Measurements from ENCODE around the gene LECT2. TPM values are rescaled to one million over a fixed set of nuclear protein-coding genes. Genes with fewer than 3 reads are reported as not detected.

The LECT2 gene
- total RNA-seq, 1 experiment from 2014 or later, result not detected

DNA sequence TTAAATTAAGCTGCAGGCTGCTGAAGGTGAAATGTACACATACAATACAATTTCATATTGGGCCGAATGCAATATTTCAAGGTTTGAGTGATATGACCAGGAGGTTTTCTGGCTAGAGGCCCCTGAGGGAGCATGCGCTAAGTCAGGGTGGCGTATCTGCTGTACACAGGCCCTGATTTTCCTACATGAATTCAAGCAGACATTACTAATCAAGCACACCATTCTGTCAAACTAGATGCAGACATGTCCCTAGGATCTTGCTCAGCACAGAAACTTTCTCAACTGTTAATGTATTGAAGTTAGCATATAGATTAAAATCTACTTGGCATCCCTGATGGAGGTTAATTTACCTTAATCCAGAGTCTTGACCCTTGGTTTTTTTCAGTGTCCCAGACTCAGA, 10.7 kb upstream of the LECT2 start:
- H3K36me3 ChIP-seq (ENCODE audit: control insufficient read depth, insufficient read depth, low read length), result no peaks in the 10 kb centered on the region
- CTCF ChIA-PET, result no interaction called here
- H3K4me3 ChIP-seq (ENCODE audit: low read depth in 2 of 2, low read length in 2 of 2), result no peak overlapping the region
- POLR2A ChIA-PET, result no interaction called here
- ATAC-seq (no peak), DNase-seq (ENCODE audit: low read depth, low spot score) (no peak)
- BruUV-seq (replicated peaks), result no TSS peak
- intact Hi-C loops (cut with micrococcal nuclease; ENCODE audit: unreplicated experiment) (no loop called here), in situ Hi-C loops (cut with HindIII; ENCODE audit: low pct_unique_long_range_greater_than_20kb, low sequenced_read_pairs) (no loop called here)
- H3K4me1 ChIP-seq (ENCODE audit: control insufficient read depth, insufficient read depth, low read length), result no peaks in the 10 kb centered on the region
- H3K27ac ChIP-seq (ENCODE audit: low read length), result no peak overlapping the region
- H3K27me3 ChIP-seq (ENCODE audit: control insufficient read depth, insufficient read depth, low read length), result no peaks in the 10 kb centered on the region
- no peaks in the 10 kb centered on the region; the same call in 1 of the 2 replicates for H3K9me3 ChIP-seq (ENCODE audit: control insufficient read depth, insufficient read depth, low read depth, low read length)
- no peak for TF ChIP-seq CTCF (IDR thresholded peaks at IDR 0.05)
- TF ChIP-seq REST (IDR thresholded peaks at IDR 0.05; ENCODE audit: insufficient read depth in 1 of 2, low read depth in 2 of 2, low read length in 1 of 2), result no peak
- no peak for TF ChIP-seq SIN3A (IDR thresholded peaks at IDR 0.05; ENCODE audit: borderline replicate concordance, insufficient read depth, low read depth, low read length)
- TF ChIP-seq POLR2AphosphoS5 (IDR thresholded peaks at IDR 0.05; ENCODE audit: low read depth, low read length), result no peak
- no peak for TF ChIP-seq TCF7L2 (IDR thresholded peaks at IDR 0.05; ENCODE audit: low read depth, low read length)

DNA sequence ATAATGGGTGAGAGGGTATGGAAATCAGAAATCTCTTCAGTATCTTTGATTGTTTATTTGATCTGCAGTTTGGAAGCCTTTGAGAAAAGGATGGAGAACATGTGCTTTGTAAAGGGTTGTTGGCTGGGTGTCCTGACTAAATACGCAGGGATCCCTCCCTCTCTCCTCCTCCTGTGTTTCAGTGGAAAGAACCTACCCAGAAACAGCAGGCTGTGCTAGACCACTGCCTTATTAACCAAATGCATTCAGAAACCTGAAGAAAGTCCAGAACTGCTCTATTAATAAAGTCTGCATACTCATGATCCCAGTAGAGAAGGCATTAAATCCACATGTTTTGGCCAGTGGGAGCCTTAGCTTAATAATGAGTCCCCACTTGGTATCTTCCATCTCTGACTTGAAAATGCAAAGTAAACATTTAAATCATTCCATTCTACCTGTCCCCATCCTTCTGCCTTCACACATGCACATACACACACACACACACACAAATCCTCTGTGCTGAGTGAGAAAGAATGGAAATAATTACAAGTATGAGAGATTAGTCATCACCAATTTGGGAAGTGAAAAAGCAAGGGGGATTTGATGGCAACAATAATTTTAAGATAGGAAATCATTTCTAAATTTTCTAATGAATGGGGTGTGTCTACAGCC, 10.0 kb upstream of the LECT2 start:
- no peaks in the 10 kb centered on the region for H3K4me1 ChIP-seq (ENCODE audit: control insufficient read depth, insufficient read depth, low read length)
- ATAC-seq, result no peak
- no peaks in the 10 kb centered on the region; the same call in 1 of the 2 replicates for H3K9me3 ChIP-seq (ENCODE audit: control insufficient read depth, insufficient read depth, low read depth, low read length)
- intact Hi-C loops (cut with micrococcal nuclease; ENCODE audit: unreplicated experiment), result no loop called here
- no peak overlapping the region for H3K27ac ChIP-seq (ENCODE audit: low read length)
- TF ChIP-seq TCF7L2 (IDR thresholded peaks at IDR 0.05; ENCODE audit: low read depth, low read length) (no peak), REST (IDR thresholded peaks at IDR 0.05; ENCODE audit: insufficient read depth in 1 of 2, low read depth in 2 of 2, low read length in 1 of 2) (no peak), SIN3A (IDR thresholded peaks at IDR 0.05; ENCODE audit: borderline replicate concordance, insufficient read depth, low read depth, low read length) (no peak), CTCF (IDR thresholded peaks at IDR 0.05) (no peak), POLR2AphosphoS5 (IDR thresholded peaks at IDR 0.05; ENCODE audit: low read depth, low read length) (no peak)
- CTCF ChIA-PET, result interaction anchor here (0.6 kb wide), 1 partner anchor 29 kb away, joined by 3 read pairs; no protein-coding TSS in a partner anchor
- no peaks in the 10 kb centered on the region for H3K36me3 ChIP-seq (ENCODE audit: control insufficient read depth, insufficient read depth, low read length)
- no peak for DNase-seq (ENCODE audit: low read depth, low spot score)
- POLR2A ChIA-PET, result no interaction called here
- H3K4me3 ChIP-seq (ENCODE audit: low read depth in 2 of 2, low read length in 2 of 2), result no peak overlapping the region
- in situ Hi-C loops (cut with HindIII; ENCODE audit: low pct_unique_long_range_greater_than_20kb, low sequenced_read_pairs), result no loop called here
- H3K27me3 ChIP-seq (ENCODE audit: control insufficient read depth, insufficient read depth, low read length), result no peaks in the 10 kb centered on the region
- BruUV-seq (replicated peaks), result no TSS peak
